Measurements from ENCODE around the gene GAS2L2.

The GAS2L2 gene

GRCh38 chr17:35701491-35701890 is 51.5 kb downstream of the GAS2L2 start:
- peaks cover 0 to 13% (median 0%) of the 10 kb centered on the region in 3 donors for H3K36me3 ChIP-seq
- no peaks in the 10 kb centered on the region for H3K9me3 ChIP-seq
- no peak for TF ChIP-seq CTCF (IDR thresholded peaks at IDR 0.05)
- H3K4me3 ChIP-seq = no peak overlapping the region
- H3K27ac ChIP-seq = no peak overlapping the region
- intact Hi-C loops (cut with DNase I; ENCODE audit: low total_unique reads) = no loop called here
- no peak for DNase-seq
- H3K4me1 ChIP-seq = peaks cover 0 to 7% (median 0%) of the 10 kb centered on the region in 4 donors
- H3K27me3 ChIP-seq = no peaks in the 10 kb centered on the region

- peak overlapping the region in 1 of 2 donors; percentile 14 for H3K27ac ChIP-seq
- H3K36me3 ChIP-seq = peaks cover 2 to 22% (median 5%) of the 10 kb centered on the region in 3 donors
- TF ChIP-seq CTCF (IDR thresholded peaks at IDR 0.05) = no peak
- no peaks in the 10 kb centered on the region for H3K9me3 ChIP-seq
- no peaks in the 10 kb centered on the region for H3K27me3 ChIP-seq
- peaks cover 0 to 7% (median 0%) of the 10 kb centered on the region in 4 donors for H3K4me1 ChIP-seq
- no peak overlapping the region for H3K4me3 ChIP-seq
- DNase-seq = no peak
- intact Hi-C loops (cut with DNase I; ENCODE audit: low total_unique reads) = no loop called here
These were observed 52.9 kb downstream of the GAS2L2 start for GRCh38 chr17:35700150-35700549.

GRCh38 chr17:35698800-35699199 is 54.2 kb downstream of the GAS2L2 start:
- Histone ChIP-seq H3K4me1 (peaks cover 0 to 7% (median 0%) of the 10 kb centered on the region in 4 donors), H3K4me3 (no peak overlapping the region), H3K36me3 (peaks cover 11 to 35% (median 18%) of the 10 kb centered on the region in 3 donors), H3K9me3 (no peaks in the 10 kb centered on the region), H3K27ac (no peak overlapping the region), H3K27me3 (no peaks in the 10 kb centered on the region)
- intact Hi-C loops (cut with DNase I; ENCODE audit: low total_unique reads) = no loop called here
- no peak for TF ChIP-seq CTCF (IDR thresholded peaks at IDR 0.05)
- DNase-seq = no peak

- no peak overlapping the region for H3K4me3 ChIP-seq
- no peak for DNase-seq
- no peak for TF ChIP-seq CTCF (IDR thresholded peaks at IDR 0.05)
- intact Hi-C loops (cut with DNase I; ENCODE audit: low total_unique reads) = no loop called here
- peaks cover 0 to 7% (median 0%) of the 10 kb centered on the region in 4 donors for H3K4me1 ChIP-seq
- H3K27me3 ChIP-seq = no peaks in the 10 kb centered on the region
- H3K27ac ChIP-seq = no peak overlapping the region
- no peaks in the 10 kb centered on the region for H3K9me3 ChIP-seq
- peaks cover 23 to 50% (median 28%) of the 10 kb centered on the region in 3 donors for H3K36me3 ChIP-seq
These were observed 57.4 kb downstream of the GAS2L2 start for GRCh38 chr17:35695613-35696012.

GRCh38 chr17:35694906-35695305 is 58.1 kb downstream of the GAS2L2 start:
- DNase-seq = no peak
- TF ChIP-seq CTCF (IDR thresholded peaks at IDR 0.05) = no peak
- Histone ChIP-seq H3K9me3 (no peaks in the 10 kb centered on the region), H3K27me3 (no peaks in the 10 kb centered on the region), H3K4me1 (peaks cover 0 to 2% (median 0%) of the 10 kb centered on the region in 4 donors), H3K36me3 (peaks cover 30 to 57% (median 34%) of the 10 kb centered on the region in 3 donors), H3K4me3 (no peak overlapping the region), H3K27ac (no peak overlapping the region)
- intact Hi-C loops (cut with DNase I; ENCODE audit: low total_unique reads) = no loop called here
